Colonic mucosa (tissue), 4 donors: ENCODE data around the gene CCDC51. TPM values are rescaled to one million over a fixed set of nuclear protein-coding genes. Genes with fewer than 3 reads are reported as not detected.

Experiments used
- DNase-seq: peaks from one replicate; pipeline ENCODE4 v3.0.0-alpha.2; 2020
- H3K27ac ChIP-seq: fragments of 200-600 bp; one replicate; pipeline ENCODE4 v1.8.0; 2021
- H3K27me3 ChIP-seq: fragments of 200-600 bp; one replicate; pipeline ENCODE4 v1.8.0; 2021
- H3K36me3 ChIP-seq: fragments of 200-600 bp; one replicate; pipeline ENCODE4 v1.8.0; 2021
- H3K4me1 ChIP-seq: fragments of 200-600 bp; one replicate; pipeline ENCODE4 v1.8.0; 2021; ENCODE audit warnings: mild to moderate bottlenecking
- H3K4me3 ChIP-seq: fragments of 200-600 bp; one replicate; pipeline ENCODE4 v1.8.0; 2021
- H3K9ac ChIP-seq, 2 donors: one replicate each; pipeline ENCODE4 v1.7.0; 2013; ENCODE audit warnings: control low read depth in 2 of 2, low read depth in 2 of 2, low read length in 2 of 2
- H3K9me3 ChIP-seq: fragments of 200-600 bp; one replicate; pipeline ENCODE4 v1.8.0; 2021
- CTCF ChIP-seq: fragments of 200-600 bp; IDR thresholded peaks from one replicate; pipeline ENCODE4 v1.8.0; 2022; ENCODE audit warnings: antibody characterized with exemption, mild to moderate bottlenecking
- intact Hi-C: fragments of 100-400 bp; cut with DNase I; formaldehyde crosslinking; loops from one replicate; pipeline ENCODE4 v1.14.1; 2022
- total RNA-seq, 2 donors: library from RNA; stranded (reverse); fragmentation: NEBNext Ultra II Directional in 1 of 2; extraction: Animal tissue kit (Norgen Biotek cat#: 25700) in 1 of 2; gene quantifications; one replicate each; pipeline ENCODE4 v1.2.1, GENCODE V29; 2021
- donor health status: healthy.
- donor health status: DM: no; HTN: no; CAD: no.
- donor health status: DM: no; HTN: no; CAD: no.

CCDC51 gene
- total RNA-seq, 2 donors from 2014 or later, result 11.8 to 21.5 TPM

- no peak overlapping the region for H3K27ac ChIP-seq
- no peaks in the 10 kb centered on the region for H3K36me3 ChIP-seq
- H3K9me3 ChIP-seq, result no peaks in the 10 kb centered on the region
- no peaks in the 10 kb centered on the region for H3K27me3 ChIP-seq
- H3K9ac ChIP-seq, result no peak overlapping the region
- DNase-seq, result no peak
- no peak for TF ChIP-seq CTCF
- H3K4me3 ChIP-seq, result no peak overlapping the region
- intact Hi-C loops, result no loop called here
- no peaks in the 10 kb centered on the region for H3K4me1 ChIP-seq
These were observed 45.5 kb downstream of the CCDC51 start for GRCh38 chr3:48394391-48394790.

GRCh38 chr3:48388966-48389365 lies 51.0 kb downstream of the CCDC51 start:
- H3K4me3 ChIP-seq, result no peak overlapping the region
- no peaks in the 10 kb centered on the region for H3K4me1 ChIP-seq
- no peak overlapping the region for H3K9ac ChIP-seq
- no peaks in the 10 kb centered on the region for H3K27me3 ChIP-seq
- intact Hi-C loops, result no loop called here
- H3K9me3 ChIP-seq, result no peaks in the 10 kb centered on the region
- H3K27ac ChIP-seq, result no peak overlapping the region
- H3K36me3 ChIP-seq, result no peaks in the 10 kb centered on the region
- no peak for DNase-seq
- TF ChIP-seq CTCF, result no peak

GRCh38 chr3:48387634-48388033 lies 52.3 kb downstream of the CCDC51 start:
- no peak for DNase-seq
- TF ChIP-seq CTCF, result no peak
- H3K4me3 ChIP-seq, result no peak overlapping the region
- intact Hi-C loops, result no loop called here
- no peaks in the 10 kb centered on the region for H3K9me3 ChIP-seq
- no peak overlapping the region for H3K27ac ChIP-seq
- H3K27me3 ChIP-seq, result no peaks in the 10 kb centered on the region
- no peak overlapping the region for H3K9ac ChIP-seq
- no peaks in the 10 kb centered on the region for H3K4me1 ChIP-seq
- no peaks in the 10 kb centered on the region for H3K36me3 ChIP-seq

Other genes starting within 250 kb of the CCDC51 start
- not detected for gene CAMP, start 216.6 kb downstream of the CCDC51 start, total RNA-seq
- 10 to 100 TPM in 1 of 2 donors, 1 to 10 TPM in 1; 5.2 to 11.2 TPM for gene ZNF589, start 199.0 kb downstream of the CCDC51 start, total RNA-seq
- 10 to 100 TPM; 23.1 to 34.9 TPM for gene NME6, start 138.8 kb downstream of the CCDC51 start, total RNA-seq
- gene SPINK8, start 106.5 kb downstream of the CCDC51 start, total RNA-seq, result not detected
- not detected for gene FBXW12, start 67.9 kb downstream of the CCDC51 start, total RNA-seq
- gene PLXNB1, start 10.0 kb downstream of the CCDC51 start, total RNA-seq, result 100 to 1,000 TPM in 1 of 2 donors, 10 to 100 TPM in 1; 70.6 to 131 TPM
- gene TMA7, start 138 bp upstream of the CCDC51 start, total RNA-seq, result 100 to 1,000 TPM; 185 to 259 TPM
- 1 to 10 TPM; 3.2 to 8.6 TPM for gene ATRIP, start 6.6 kb upstream of the CCDC51 start, total RNA-seq
- 100 to 1,000 TPM; 115 to 123 TPM for gene SHISA5, start 64.1 kb upstream of the CCDC51 start, total RNA-seq
- 10 to 100 TPM in 1 of 2 donors, 1 to 10 TPM in 1; 8.1 to 51.0 TPM for gene PFKFB4, start 116.7 kb upstream of the CCDC51 start, total RNA-seq
- gene UCN2, start 123.7 kb upstream of the CCDC51 start, total RNA-seq, result not detected
- gene COL7A1, start 155.2 kb upstream of the CCDC51 start, total RNA-seq, result 1 to 10 TPM; 3.8 to 5.1 TPM
- gene UQCRC1, start 169.5 kb upstream of the CCDC51 start, total RNA-seq, result 100 to 1,000 TPM; 682 to 753 TPM
- under 1 TPM in 1 of 2 donors, not detected in 1; 0.42 TPM for gene TMEM89, start 181.7 kb upstream of the CCDC51 start, total RNA-seq
- 100 to 1,000 TPM in 1 of 2 donors, 10 to 100 TPM in 1; 94.9 to 112 TPM for gene SLC26A6, start 195.3 kb upstream of the CCDC51 start, total RNA-seq
- gene CELSR3, start 222.8 kb upstream of the CCDC51 start, total RNA-seq, result 1 to 10 TPM; 1.3 to 2.0 TPM
- 10 to 100 TPM; 24.3 to 29.7 TPM for gene NCKIPSD, start 245.8 kb upstream of the CCDC51 start, total RNA-seq